ENCODE measurements around the gene OLFM1. TPM values are rescaled to one million over a fixed set of nuclear protein-coding genes. Genes with fewer than 3 reads are reported as not detected.

OLFM1 gene
- total and polyA plus RNA-seq, 2 of the 4 experiments (the other 2 are of a cell fraction), result 0.36 to 0.38 TPM

GRCh38 chr9:135119496-135120064 is 32.1 kb downstream of the OLFM1 start:
- no peak for TF ChIP-seq FOS (IDR thresholded peaks at IDR 0.05; ENCODE audit: low read depth, low read length)
- TF ChIP-seq MAFK (IDR thresholded peaks at IDR 0.05; ENCODE audit: low read depth, low read length), result no peak
- TF ChIP-seq CTCF (conservative IDR thresholded peaks at IDR 0.05; ENCODE audit: low read depth, low read length), result no peak
- Histone ChIP-seq H4K5ac (ENCODE audit: low read depth, low read length) (no peak overlapping the region), H2AK5ac (ENCODE audit: low read depth, low read length) (no peak overlapping the region), H4K8ac (ENCODE audit: low read depth in 2 of 2, low read length in 2 of 2) (no peak overlapping the region), H4K20me1 (ENCODE audit: insufficient read depth, low read length) (no peaks in the 10 kb centered on the region), H3K23ac (ENCODE audit: low read depth, low read length) (no peak overlapping the region), H2BK5ac (ENCODE audit: low read depth, low read length, poor library complexity, severe bottlenecking) (no peak overlapping the region), H2AK9ac (replicated peaks; ENCODE audit: low read depth, low read length, poor library complexity) (no peak overlapping the region), H2BK20ac (ENCODE audit: low read depth, low read length) (no peak overlapping the region), H3K4me3 (ENCODE audit: insufficient read depth, low read depth, low read length) (no peak overlapping the region), H2BK120ac (ENCODE audit: low read depth, low read length) (no peak overlapping the region), H3K27me3 (ENCODE audit: control insufficient read depth, insufficient read depth, low read length) (no peaks in the 10 kb centered on the region), H3K18ac (ENCODE audit: low read depth, low read length) (no peak overlapping the region), H2AFZ (replicated peaks; ENCODE audit: low read length, poor library complexity) (no peak overlapping the region), H3K79me1 (ENCODE audit: low read depth in 1 of 2, low read length in 2 of 2) (no peaks in the 10 kb centered on the region), H3K4me2 (ENCODE audit: low read depth, low read length) (no peak overlapping the region), H3K56ac (ENCODE audit: extremely low read depth, insufficient read depth, low read length) (no peak overlapping the region), H3K9ac (ENCODE audit: low read depth, low read length) (no peak overlapping the region), H3K4me1 (ENCODE audit: control insufficient read depth, insufficient read depth, low read length) (no peaks in the 10 kb centered on the region), H3K36me3 (ENCODE audit: control insufficient read depth, insufficient read depth, low read length) (no peaks in the 10 kb centered on the region), H3K14ac (replicated peaks; ENCODE audit: low read depth, low read length) (no peak overlapping the region), H3K9me3 (ENCODE audit: control insufficient read depth, insufficient read depth, low read length) (peaks cover 44% of the 10 kb centered on the region), H3K27ac (ENCODE audit: insufficient read depth, low read length) (no peak overlapping the region), H4K91ac (ENCODE audit: insufficient read depth, low read depth, low read length) (no peak overlapping the region), H3K4ac (ENCODE audit: low read depth, low read length) (no peak overlapping the region), H3K9me1 (ENCODE audit: insufficient read depth, low read length) (no peaks in the 10 kb centered on the region), H2BK15ac (ENCODE audit: low read depth, low read length) (no peak overlapping the region)
- CTCF ChIA-PET, result no interaction called here
- ATAC-seq (ENCODE audit: low read depth) (no peak), DNase-seq (no peak)
- intact Hi-C loops (cut with micrococcal nuclease), result no loop called here
- POLR2A ChIA-PET (ENCODE audit: unreplicated experiment), result no interaction called here
- dilution Hi-C loops (cut with HindIII; ENCODE audit: low sequenced_read_pairs, unreplicated experiment), result no loop called here
- in situ Hi-C loops (cut with MboI; ENCODE audit: low sequenced_read_pairs), result no loop called here
- 89% methylated on average over 17 of the region's 30 CpGs; no CpG with 5 or more reads in 1 of the 2 experiments for WGBS, 2 experiments (ENCODE audit: extremely low coverage in 2 of 2, insufficient read length in 1 of 2)
- BruUV-seq (replicated peaks), result no TSS peak

All from IMR-90 (cell line).